Stimulated activated CD8-positive, alpha-beta memory T cell treated with anti-CD3 and anti-CD28 coated beads, Interleukin-15, amount 100 ng/mL, for 4 hours (primary cell): ENCODE results near the gene ZNF12.
A peak's percentile ranks its signal among the peaks of the same experiment; 100 is the strongest.
"Not testable (repeated sequence)": the region's sequence is repeated elsewhere in the genome, so short reads cannot be mapped to it uniquely, and the experiment has no call there.

ENCODE experiments used
- DNase-seq, 2 donors: peaks; one replicate each; pipeline ENCODE4 v3.0.0-alpha.2; 2020; ENCODE audit warnings: low read depth in 2 of 2

ZNF12 gene

DNA sequence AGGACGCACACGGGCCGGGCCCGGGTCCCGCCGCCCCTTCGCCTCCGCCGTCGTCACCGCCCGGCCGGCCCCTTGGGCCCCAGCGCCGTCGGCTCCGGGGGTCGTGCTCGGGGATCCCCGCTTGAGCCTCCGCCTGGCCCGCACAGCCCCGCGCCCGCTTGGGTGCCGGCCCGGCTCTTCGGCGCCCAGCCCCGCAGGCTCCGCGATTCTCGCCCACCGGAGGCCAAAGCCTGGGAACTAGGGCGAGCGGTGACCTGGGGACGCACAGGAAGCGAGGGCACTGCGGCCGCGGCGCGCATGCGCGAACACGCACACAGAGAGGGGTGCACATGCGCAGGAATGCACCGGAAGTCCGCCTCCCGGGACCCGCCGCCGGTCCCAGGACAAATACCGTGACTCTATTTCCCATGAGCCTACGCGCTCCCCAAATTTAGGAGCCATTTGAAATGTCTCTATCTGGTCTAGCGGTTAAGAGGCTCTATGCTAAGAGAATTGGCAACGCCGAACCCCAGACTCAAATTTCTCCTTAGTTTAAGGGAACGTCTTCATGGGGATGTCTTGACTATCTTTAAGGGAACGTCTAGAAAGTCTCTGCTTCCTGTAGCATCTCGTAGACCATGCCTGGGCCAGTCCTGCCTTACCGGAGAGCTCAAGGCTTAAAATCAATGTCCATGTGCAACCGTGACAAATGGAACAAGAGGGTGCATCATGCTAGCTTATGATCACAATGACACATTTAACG lies at the start of gene ZNF12:
TSS of gene ZNF12 (minus strand) at position 282 of the 742 bp plus-strand sequence. CDS start 1,774 bp downstream, outside the sequence.
- DNase-seq: peak; percentile 88 to 89

- DNase-seq: not testable (repeated sequence)
These were observed 47.2 kb upstream of the ZNF12 start, which contains the start of gene RSPH10B2 for GRCh38 chr7:6753964-6754363. TSS of gene RSPH10B2 (plus strand) at chr7:6754103. CDS start at chr7:6757678, 3,575 bp downstream.

- not testable (repeated sequence) for DNase-seq
These were observed 43.4 kb upstream of the ZNF12 start for GRCh38 chr7:6750173-6750572.

DNA sequence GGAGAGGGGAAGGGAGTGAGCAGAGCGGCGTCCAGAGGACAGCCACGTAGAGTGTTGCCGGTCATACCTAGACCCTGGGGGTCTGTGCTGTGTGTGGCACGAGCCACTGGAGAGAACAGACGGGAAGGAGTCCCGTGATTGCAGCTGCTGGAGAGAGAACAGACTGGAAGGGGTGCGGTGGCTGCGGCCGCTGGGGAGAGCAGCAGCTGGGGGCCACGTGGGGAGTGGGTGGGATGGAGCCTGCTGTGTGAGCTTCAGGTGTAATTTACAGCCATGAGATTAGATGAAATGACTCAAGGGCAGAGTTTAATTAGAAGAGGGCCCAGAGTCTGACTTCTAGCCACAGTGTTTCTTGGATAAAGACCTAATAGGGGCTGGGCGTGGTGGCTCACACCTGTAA lies 42.6 kb upstream of the ZNF12 start:
- not testable (repeated sequence) for DNase-seq

DNA sequence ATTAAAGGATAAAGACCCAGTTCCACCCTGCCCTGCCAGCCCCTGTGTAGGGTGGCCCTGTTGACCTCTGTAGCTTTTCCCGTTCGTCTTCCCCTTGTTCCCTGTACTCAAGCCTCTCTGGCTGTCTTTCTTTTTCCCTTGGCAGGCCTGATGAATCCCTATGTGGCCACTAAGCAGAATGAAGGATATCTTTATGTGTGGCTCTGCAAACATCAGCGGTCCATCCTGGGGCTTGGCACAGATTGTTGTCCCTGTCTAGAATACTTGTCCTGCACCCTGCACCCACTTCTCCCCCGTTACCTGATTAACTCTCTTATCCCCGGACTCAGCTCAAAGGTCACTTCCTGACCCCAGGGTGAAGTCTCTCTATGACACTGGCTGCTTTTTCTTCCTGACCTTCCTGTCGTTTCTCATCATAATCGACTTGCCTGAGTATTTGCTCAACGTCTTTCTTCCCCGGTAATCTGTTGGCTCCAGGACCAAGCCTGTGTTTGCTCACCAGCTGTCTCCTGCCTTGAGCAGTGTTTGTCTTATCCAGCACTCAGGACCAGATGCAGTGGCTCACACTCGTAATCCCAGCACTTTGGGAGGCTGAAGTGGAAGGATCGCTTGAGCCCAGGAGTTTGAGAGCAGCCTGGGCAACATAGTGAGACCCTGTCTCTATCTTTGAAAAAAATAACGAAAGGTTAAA lies 37.8 kb upstream of the ZNF12 start:
- DNase-seq: not testable (repeated sequence)

DNA sequence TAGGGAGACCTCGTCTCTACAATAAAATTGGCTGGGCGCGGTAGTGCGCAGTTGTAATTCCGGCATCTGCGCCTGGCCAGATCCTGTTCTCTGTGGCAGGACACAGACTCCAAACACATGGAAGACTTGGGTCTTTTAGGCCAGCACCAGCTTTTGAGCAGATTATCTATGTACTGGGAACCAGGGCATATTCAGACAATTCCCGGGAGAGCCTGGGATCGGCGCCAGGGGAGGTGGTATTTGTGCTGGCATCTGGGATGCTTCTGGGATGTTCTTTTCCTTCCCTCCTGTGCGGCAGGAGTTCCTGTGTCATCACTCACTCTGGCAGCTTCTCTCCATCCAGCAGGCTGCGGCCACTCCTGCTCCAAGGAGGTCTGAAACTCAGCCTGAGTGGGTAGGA lies 31.7 kb upstream of the ZNF12 start:
- DNase-seq: not testable (repeated sequence)

GRCh38 chr7:6730343-6730633 lies 23.5 kb upstream of the ZNF12 start:
- DNase-seq: no peak

GRCh38 chr7:6729492-6730342 lies 23.0 kb upstream of the ZNF12 start:
- peak; percentile 60 to 65 for DNase-seq

DNA sequence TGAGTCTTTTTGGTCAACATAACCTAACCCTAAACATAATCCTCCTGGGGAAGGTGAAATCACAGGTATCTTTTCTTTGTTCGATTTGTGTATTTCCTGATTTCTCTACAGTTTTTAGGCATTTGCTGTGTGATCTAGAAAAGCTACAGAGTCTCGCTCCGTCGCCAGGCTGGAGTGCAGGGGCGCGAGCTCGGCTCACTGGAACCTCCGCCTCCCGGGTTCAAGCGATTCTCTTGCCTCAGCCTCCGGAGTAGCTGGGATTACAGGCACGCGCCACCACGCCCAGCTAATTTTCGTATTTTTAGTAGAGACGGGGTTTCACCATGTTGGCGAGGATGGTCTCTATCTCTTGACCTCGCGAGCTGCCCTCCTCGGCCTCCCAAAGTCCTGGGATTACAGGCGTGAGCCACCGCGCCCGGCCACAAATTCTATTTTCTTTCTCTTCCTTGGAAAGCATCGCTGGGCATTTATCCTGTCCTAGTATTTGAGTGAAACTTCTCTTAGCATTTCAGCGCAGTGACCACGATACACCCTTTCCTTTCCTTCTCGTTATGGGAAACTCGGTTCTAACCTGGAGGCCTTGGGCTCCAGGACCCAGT lies 22.2 kb upstream of the ZNF12 start:
- not testable (repeated sequence) for DNase-seq

GRCh38 chr7:6727663-6728062 lies 20.9 kb upstream of the ZNF12 start:
- no peak for DNase-seq

DNA sequence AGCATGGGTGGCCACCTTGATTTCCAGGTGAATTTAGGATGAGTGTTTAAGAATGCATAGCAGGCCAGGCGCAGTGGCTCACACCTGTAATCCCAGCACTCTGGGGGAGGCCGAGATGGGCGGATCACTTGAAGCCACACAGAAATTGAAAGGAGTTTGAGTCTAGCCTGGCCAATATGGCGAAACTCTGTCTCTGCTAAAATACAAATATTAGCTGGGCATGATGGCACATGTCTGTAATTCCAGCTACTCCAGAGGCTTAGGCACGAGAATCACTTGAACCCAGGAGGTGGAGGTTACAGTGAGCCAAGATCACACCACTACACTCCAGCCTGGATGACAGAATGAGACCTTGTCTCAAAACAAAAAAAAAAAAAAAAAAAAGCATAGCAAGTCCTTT lies 19.6 kb upstream of the ZNF12 start:
- DNase-seq: not testable (repeated sequence)

DNA sequence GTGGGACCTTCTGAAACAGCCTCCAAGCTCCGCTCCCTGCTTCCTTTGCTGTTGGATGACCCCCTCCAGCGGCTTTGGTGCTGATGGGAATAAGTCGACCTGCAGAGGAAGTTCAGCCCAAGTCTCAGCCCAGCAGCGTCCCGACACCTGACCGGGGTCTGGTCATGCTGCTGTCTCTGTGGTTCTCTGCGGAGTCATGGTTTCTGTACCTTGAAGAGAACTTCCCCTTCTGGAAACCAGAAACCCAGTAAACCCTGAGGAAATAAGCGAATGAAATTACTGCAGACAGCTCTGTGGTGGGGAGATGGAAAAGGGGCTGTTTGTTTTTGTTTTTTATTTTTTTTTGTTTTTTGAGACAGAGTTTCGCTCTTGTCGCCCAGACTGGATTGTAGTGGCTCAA lies 18.3 kb upstream of the ZNF12 start:
- DNase-seq: no peak

DNA sequence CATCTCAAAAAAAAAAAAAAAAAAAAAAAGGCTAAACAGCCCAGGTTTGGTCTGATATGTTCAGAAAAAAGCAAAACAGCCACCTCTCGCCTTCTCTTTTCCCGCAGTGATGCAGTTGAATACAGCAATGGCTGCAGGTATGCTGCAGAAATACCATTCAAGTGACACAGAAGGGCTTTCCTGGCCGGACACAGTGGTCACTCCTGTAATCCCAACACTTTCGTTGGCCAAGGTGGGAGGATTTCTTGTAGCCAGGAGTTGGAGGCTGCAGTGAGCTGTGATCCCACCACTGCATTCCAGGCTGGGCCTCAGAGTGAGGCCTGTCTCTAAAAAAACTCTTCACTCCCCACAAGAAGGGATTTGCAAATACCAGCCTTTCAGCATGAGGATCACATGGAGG lies 17.6 kb upstream of the ZNF12 start:
- DNase-seq: not testable (repeated sequence)

DNA sequence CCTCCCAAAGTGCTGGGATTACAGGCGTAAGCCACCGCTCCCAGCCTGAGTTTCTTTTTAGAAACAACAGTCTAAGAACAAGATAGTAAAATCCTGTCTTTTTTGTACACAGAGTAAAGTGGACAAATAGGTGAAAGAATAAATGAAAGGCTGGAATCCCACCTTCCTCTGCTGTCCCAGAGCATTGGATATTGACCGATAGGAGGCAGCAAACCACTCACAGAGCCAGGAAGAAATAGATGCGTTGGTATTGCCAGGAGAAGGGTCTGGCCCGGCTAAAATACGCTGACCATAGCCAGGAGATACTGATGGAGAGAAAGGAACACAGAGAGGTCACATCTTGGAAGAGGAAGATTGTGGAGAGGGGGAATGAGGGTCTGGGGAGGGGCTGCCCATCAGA lies 11.4 kb upstream of the ZNF12 start:
- no peak for DNase-seq

- DNase-seq: not testable (repeated sequence)
These were observed 9.2 kb upstream of the ZNF12 start for GRCh38 chr7:6715898-6716297.

DNA sequence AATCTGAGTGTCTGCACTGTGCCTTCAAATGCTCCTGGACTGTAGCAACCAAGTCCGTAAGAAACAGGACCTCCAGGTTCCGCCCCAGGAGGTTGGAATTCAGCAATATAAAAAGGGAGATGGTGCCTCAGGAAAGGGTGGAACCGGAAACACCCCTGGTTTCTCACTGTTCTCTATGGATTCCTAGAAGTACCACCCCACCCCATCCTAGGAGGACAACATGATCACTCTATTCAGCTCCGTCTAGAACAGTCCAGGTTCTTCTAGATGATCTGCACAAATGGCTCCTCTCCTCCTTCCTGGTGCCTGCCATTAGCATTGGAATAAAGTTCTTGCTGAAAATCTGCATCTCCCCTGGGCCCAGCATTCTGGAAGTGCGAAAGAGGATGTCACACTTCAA lies 7.6 kb upstream of the ZNF12 start:
- no peak for DNase-seq

DNA sequence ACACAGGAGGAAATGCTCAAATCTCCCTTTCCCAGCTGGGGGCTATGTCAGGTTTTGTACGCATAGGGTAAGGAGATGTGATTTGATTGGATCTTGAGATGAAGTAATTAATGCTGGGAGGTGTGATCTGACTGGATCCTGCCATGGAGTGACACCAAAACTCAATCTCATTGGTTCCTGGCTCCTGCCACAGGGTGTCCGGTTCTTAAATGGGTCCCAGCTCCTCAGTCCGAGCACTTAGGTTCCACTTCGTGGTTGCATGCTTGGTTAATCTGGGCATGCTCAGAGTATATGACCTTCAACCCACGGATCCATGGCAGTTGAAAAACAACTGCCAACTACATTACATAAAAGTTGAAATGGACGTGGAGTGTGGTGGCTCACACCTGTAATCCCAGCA lies 3.1 kb upstream of the ZNF12 start:
- DNase-seq: no peak

- DNase-seq: no peak
These were observed 1.6 kb upstream of the ZNF12 start for GRCh38 chr7:6708304-6708703.

GRCh38 chr7:6705959-6706665 lies 635 bp downstream of the ZNF12 start:
- peak in 1 of 2 donors; percentile 5 for DNase-seq

GRCh38 chr7:6701860-6702259 lies 4.9 kb downstream of the ZNF12 start:
- DNase-seq: no peak

DNA sequence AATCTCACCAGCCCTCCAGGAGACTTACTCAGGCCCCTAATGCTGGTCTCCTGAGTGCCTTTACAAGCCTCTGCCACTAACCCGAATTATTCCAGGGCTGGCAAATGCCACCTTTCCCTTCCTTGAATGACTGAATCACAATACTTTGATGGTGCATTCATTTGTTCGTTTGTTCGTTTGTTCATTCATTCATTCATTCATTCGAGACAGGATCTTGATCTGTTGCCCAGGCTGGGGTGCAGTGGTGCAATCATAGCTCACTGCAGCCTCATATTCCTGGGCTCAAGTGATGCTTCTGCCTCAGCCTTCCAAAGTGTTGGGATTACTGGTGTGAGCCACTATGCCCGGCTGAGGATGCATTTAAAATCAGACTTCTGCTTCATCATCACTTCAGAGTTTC lies 6.0 kb downstream of the ZNF12 start:
- no peak for DNase-seq
